ENCODE data around the gene DCANP1. TPM values are rescaled to one million over a fixed set of nuclear protein-coding genes. Genes with fewer than 3 reads are reported as not detected.

The DCANP1 gene
- total RNA-seq, 6 experiments from 2014 or later = not detected

- Mint-ChIP-seq H3K4me1 (ENCODE audit: low read depth) (peaks cover 65% of the 10 kb centered on the region), H3K27ac (peak overlapping the region; percentile 95)
Measured at GRCh38 chr5:135437796-135438560, 9.2 kb downstream of the DCANP1 start.

GRCh38 chr5:135437422-135437795 is 9.7 kb downstream of the DCANP1 start:
- Mint-ChIP-seq H3K9me3 (no peaks in the 10 kb centered on the region), H3K27me3 (ENCODE audit: insufficient read depth) (no peaks in the 10 kb centered on the region), H3K4me1 (ENCODE audit: low read depth) (peaks cover 65% of the 10 kb centered on the region), H3K4me3 (peak overlapping the region; percentile 24; the same call in 1 of the 2 replicates), H3K36me3 (ENCODE audit: low read depth) (no peaks in the 10 kb centered on the region), H3K27ac (peak overlapping the region; percentile 95)
- TF ChIP-seq CTCF (IDR thresholded peaks at IDR 0.05) = no peak
- peak; percentile 59 for DNase-seq

More at GRCh38 chr5:135437796-135438560, 9.2 kb downstream of the DCANP1 start:
- peak; percentile 96 for DNase-seq
- peak; percentile 52 for TF ChIP-seq CTCF (IDR thresholded peaks at IDR 0.05)
- H3K4me3 Mint-ChIP-seq = peak overlapping the region; percentile 24; the same call in 1 of the 2 replicates
- H3K27me3 Mint-ChIP-seq (ENCODE audit: insufficient read depth) = no peaks in the 10 kb centered on the region; the same call in 1 of the 2 replicates
- no peaks in the 10 kb centered on the region for H3K9me3 Mint-ChIP-seq
- H3K36me3 Mint-ChIP-seq (ENCODE audit: low read depth) = no peaks in the 10 kb centered on the region

GRCh38 chr5:135436951-135437418 is 10.2 kb downstream of the DCANP1 start:
- H3K4me3 Mint-ChIP-seq = no peak overlapping the region
- H3K36me3 Mint-ChIP-seq (ENCODE audit: low read depth) = no peaks in the 10 kb centered on the region
- no peak for TF ChIP-seq CTCF (IDR thresholded peaks at IDR 0.05)
- DNase-seq = no peak
- peak overlapping the region; percentile 95 for H3K27ac Mint-ChIP-seq
- H3K27me3 Mint-ChIP-seq (ENCODE audit: insufficient read depth) = no peaks in the 10 kb centered on the region
- H3K9me3 Mint-ChIP-seq = no peaks in the 10 kb centered on the region
- peaks cover 65% of the 10 kb centered on the region for H3K4me1 Mint-ChIP-seq (ENCODE audit: low read depth)

GRCh38 chr5:135435467-135436330 is 11.4 kb downstream of the DCANP1 start:
- Mint-ChIP-seq H3K4me3 (no peak overlapping the region), H3K9me3 (no peaks in the 10 kb centered on the region), H3K36me3 (ENCODE audit: low read depth) (no peaks in the 10 kb centered on the region), H3K27me3 (ENCODE audit: insufficient read depth) (no peaks in the 10 kb centered on the region), H3K27ac (peak overlapping the region; percentile 54; the same call in 1 of the 2 replicates), H3K4me1 (ENCODE audit: low read depth) (peaks cover 65% of the 10 kb centered on the region)
- no peak for TF ChIP-seq CTCF (IDR thresholded peaks at IDR 0.05)
- no peak for DNase-seq

GRCh38 chr5:135434591-135435466 is 12.3 kb downstream of the DCANP1 start:
- Mint-ChIP-seq H3K27ac (peak overlapping the region; percentile 54), H3K27me3 (ENCODE audit: insufficient read depth) (no peaks in the 10 kb centered on the region)

More at GRCh38 chr5:135434591-135435466, 12.3 kb downstream of the DCANP1 start:
- Mint-ChIP-seq H3K9me3 (no peaks in the 10 kb centered on the region), H3K36me3 (ENCODE audit: low read depth) (no peaks in the 10 kb centered on the region), H3K4me3 (peak overlapping the region; percentile 47; the same call in 1 of the 2 replicates), H3K4me1 (ENCODE audit: low read depth) (peaks cover 64% of the 10 kb centered on the region)
- peak; percentile 68 for DNase-seq
- no peak for TF ChIP-seq CTCF (IDR thresholded peaks at IDR 0.05)

Data from HFFc6 (cell line).